HepG2 (cell line): ENCODE data around the gene RAPSN. TPM values are rescaled to one million over a fixed set of nuclear protein-coding genes. Genes with fewer than 3 reads are reported as not detected.
A peak's percentile ranks its signal among the peaks of the same experiment; 100 is the strongest.

Experiments
- FOXK2 ChIP-seq: fragments of 450-650 bp; IDR thresholded peaks from 2 replicates; pipeline ENCODE4 v1.6.1; 2016
- NKX3-1 ChIP-seq: sonication (generic); formaldehyde crosslinking; IDR thresholded peaks from 2 replicates; pipeline ENCODE4 v1.5.0; 2020; ENCODE audit warnings: missing genetic modification reagents
- PAWR ChIP-seq: sonication (generic); formaldehyde crosslinking; IDR thresholded peaks from 2 replicates; pipeline ENCODE4 v1.4.0; 2020; ENCODE audit warnings: missing genetic modification reagents, mild to moderate bottlenecking, borderline replicate concordance
- RFX5 ChIP-seq: IDR thresholded peaks from 2 replicates; pipeline ENCODE4 v1.6.1; 2011; ENCODE audit warnings: low read depth, low read length, improper control_type of control experiment
- SPEN ChIP-seq: sonication (generic); formaldehyde crosslinking; IDR thresholded peaks from 2 replicates; pipeline ENCODE4 v1.5.1; 2020; ENCODE audit warnings: low read depth, mild to moderate bottlenecking, missing genetic modification reagents
- ZNF180 ChIP-seq: sonication (generic); formaldehyde crosslinking; IDR thresholded peaks from 2 replicates; pipeline ENCODE4 v1.4.0; 2020; ENCODE audit warnings: low read depth, missing genetic modification reagents, borderline replicate concordance
- ZNF264 ChIP-seq: sonication (generic); formaldehyde crosslinking; IDR thresholded peaks from 2 replicates; pipeline ENCODE4 v1.4.0; 2020; ENCODE audit warnings: missing genetic modification reagents
- ZNF383 ChIP-seq: sonication (generic); formaldehyde crosslinking; IDR thresholded peaks from 2 replicates; pipeline ENCODE4 v1.4.0; 2020; ENCODE audit warnings: missing genetic modification reagents, mild to moderate bottlenecking, borderline replicate concordance
- ZNF431 ChIP-seq: sonication (generic); formaldehyde crosslinking; IDR thresholded peaks from 2 replicates; pipeline ENCODE4 v1.9.0; 2022; ENCODE audit warnings: missing genetic modification reagents, low read depth, mild to moderate bottlenecking, borderline replicate concordance
- ZNF441 ChIP-seq: sonication (generic); formaldehyde crosslinking; IDR thresholded peaks from 2 replicates; pipeline ENCODE4 v1.7.0; 2021; ENCODE audit warnings: missing genetic modification reagents, borderline replicate concordance
- ZNF569 ChIP-seq: sonication (generic); formaldehyde crosslinking; IDR thresholded peaks from 2 replicates; pipeline ENCODE4 v1.5.0; 2020; ENCODE audit warnings: mild to moderate bottlenecking, missing genetic modification reagents, moderate library complexity, borderline replicate concordance
- ZNF616 ChIP-seq: sonication (generic); formaldehyde crosslinking; IDR thresholded peaks from 2 replicates; pipeline ENCODE4 v1.5.0; 2020; ENCODE audit warnings: low read depth, mild to moderate bottlenecking, missing genetic modification reagents
- ZNF660 ChIP-seq: sonication (generic); formaldehyde crosslinking; IDR thresholded peaks from 2 replicates; pipeline ENCODE4 v1.5.1; 2020; ENCODE audit warnings: mild to moderate bottlenecking, low read depth, missing genetic modification reagents, borderline replicate concordance
- polyA plus RNA-seq, 8 experiments: library from polyadenylated mRNA; depleted of rRNA in 3 of 8; stranded (reverse) in 7 of 8; unstranded in 1 of 8; fragments of >200 nt; fragmentation: Illumina TruSeq in 4 of 8; extraction: Trizol in 4 of 8; gene quantifications; 2 replicates each; pipeline versions ENCODE4 v1.2.1 to v1.2.3, GENCODE V29; 2011 to 2016; ENCODE audit warnings: low read depth in 4 of 8, missing spikeins in 1 of 8, mixed read lengths in 1 of 8; ENCODE audit not compliant: insufficient read depth in 1 of 8
- total RNA-seq, 5 experiments: library from RNA; depleted of rRNA; stranded (reverse); fragments of >200 nt; fragmentation: Illumina TruSeq; extraction: Trizol; gene quantifications; 2 replicates each; pipeline ENCODE4 v1.2.3, GENCODE V29; 2016; ENCODE audit warnings: low read depth in 1 of 5
- TF ChIP-seq, protein P1 (sequence below): sonication (generic); formaldehyde crosslinking; IDR thresholded peaks from 2 replicates; pipeline ENCODE4 v1.5.0; 2020; ENCODE audit warnings: mild to moderate bottlenecking, missing genetic modification reagents
- TF ChIP-seq, protein P2 (sequence below): sonication (generic); formaldehyde crosslinking; IDR thresholded peaks from 2 replicates; pipeline ENCODE4 v1.4.0; 2020; ENCODE audit warnings: missing genetic modification reagents, borderline replicate concordance
- TF ChIP-seq, protein P3 (sequence below): IDR thresholded peaks from 2 replicates; pipeline ENCODE4 v1.6.1; 2016; ENCODE audit warnings: low read depth, control low read depth
- TF ChIP-seq, protein P4 (sequence below): sonication (generic); formaldehyde crosslinking; IDR thresholded peaks from 2 replicates; pipeline ENCODE4 v1.4.0; 2020; ENCODE audit warnings: low read depth, mild to moderate bottlenecking, missing genetic modification reagents

RAPSN gene
- total and polyA plus RNA-seq, 2 of the 13 experiments (the other 11 are each of a cell fraction or from before 2014, with no cell fraction given) = 0.15 to 1.2 TPM

DNA sequence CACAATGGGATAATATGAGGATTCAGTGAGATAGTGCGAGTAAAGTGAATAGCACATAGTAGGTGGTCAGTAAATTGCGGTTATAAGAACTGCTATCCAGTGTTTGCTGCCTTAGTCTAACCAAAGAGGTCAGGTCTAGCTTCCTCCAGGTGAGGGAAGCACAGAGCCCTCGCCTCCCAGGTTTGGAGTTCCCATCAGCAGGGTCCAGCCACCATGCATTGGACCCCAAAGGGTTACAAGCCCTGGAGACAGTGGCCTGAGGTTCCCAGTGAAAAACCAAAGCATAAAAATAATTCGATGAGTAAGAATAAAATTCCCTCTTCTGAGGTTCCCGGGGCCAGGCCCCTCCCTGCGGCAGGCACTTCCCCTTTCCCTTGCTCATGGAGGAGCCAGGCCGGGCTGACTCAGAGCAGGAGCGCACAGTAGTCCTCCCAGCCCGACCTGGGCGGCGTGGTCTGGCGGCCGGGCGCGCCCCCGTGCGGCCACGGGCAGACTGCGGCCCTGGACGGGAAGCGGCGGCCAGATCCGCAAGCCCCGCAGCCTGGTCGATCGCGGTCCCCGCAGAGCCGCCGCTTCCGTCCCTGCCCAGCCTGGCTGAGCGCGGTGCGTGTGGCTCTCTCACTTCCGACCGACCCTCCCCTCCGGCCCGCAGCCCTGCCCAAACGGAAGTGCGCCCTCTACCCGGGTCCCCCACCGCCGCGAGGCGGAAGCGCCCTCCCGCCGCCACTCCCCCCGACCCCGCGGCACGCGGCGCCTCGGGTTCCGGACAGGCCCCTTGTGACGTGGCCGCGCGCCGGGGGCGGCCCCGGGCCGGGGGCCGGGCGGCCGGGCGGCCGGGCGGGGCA, 41.0 kb downstream of the RAPSN start, which contains the start of gene SLC39A13 (continued):
- TF ChIP-seq, protein P1, sequence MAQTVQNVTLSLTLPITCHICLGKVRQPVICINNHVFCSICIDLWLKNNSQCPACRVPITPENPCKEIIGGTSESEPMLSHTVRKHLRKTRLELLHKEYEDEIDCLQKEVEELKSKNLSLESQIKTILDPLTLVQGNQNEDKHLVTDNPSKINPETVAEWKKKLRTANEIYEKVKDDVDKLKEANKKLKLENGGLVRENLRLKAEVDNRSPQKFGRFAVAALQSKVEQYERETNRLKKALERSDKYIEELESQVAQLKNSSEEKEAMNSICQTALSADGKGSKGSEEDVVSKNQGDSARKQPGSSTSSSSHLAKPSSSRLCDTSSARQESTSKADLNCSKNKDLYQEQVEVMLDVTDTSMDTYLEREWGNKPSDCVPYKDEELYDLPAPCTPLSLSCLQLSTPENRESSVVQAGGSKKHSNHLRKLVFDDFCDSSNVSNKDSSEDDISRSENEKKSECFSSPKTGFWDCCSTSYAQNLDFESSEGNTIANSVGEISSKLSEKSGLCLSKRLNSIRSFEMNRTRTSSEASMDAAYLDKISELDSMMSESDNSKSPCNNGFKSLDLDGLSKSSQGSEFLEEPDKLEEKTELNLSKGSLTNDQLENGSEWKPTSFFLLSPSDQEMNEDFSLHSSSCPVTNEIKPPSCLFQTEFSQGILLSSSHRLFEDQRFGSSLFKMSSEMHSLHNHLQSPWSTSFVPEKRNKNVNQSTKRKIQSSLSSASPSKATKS (CRISPR knock-in tag) = no peak; the same call in 1 of the 2 replicates
- TF ChIP-seq ZNF383 (CRISPR knock-in tag) = peak; percentile 74; the same call in 1 of the 2 replicates
- TF ChIP-seq ZNF660 (CRISPR knock-in tag) = no peak
- no peak; the same call in 1 of the 2 replicates for TF ChIP-seq ZNF441
- TF ChIP-seq FOXK2 = 0 out of 2 replicates have a peak, but pooled peaks have one; percentile 44
- no peak for TF ChIP-seq ZNF180 (CRISPR knock-in tag)
- TF ChIP-seq SPEN (CRISPR knock-in tag) = peak; percentile 75
- no peak; the same call in 1 of the 2 replicates for TF ChIP-seq NKX3-1 (CRISPR knock-in tag)
- TF ChIP-seq, protein P2, sequence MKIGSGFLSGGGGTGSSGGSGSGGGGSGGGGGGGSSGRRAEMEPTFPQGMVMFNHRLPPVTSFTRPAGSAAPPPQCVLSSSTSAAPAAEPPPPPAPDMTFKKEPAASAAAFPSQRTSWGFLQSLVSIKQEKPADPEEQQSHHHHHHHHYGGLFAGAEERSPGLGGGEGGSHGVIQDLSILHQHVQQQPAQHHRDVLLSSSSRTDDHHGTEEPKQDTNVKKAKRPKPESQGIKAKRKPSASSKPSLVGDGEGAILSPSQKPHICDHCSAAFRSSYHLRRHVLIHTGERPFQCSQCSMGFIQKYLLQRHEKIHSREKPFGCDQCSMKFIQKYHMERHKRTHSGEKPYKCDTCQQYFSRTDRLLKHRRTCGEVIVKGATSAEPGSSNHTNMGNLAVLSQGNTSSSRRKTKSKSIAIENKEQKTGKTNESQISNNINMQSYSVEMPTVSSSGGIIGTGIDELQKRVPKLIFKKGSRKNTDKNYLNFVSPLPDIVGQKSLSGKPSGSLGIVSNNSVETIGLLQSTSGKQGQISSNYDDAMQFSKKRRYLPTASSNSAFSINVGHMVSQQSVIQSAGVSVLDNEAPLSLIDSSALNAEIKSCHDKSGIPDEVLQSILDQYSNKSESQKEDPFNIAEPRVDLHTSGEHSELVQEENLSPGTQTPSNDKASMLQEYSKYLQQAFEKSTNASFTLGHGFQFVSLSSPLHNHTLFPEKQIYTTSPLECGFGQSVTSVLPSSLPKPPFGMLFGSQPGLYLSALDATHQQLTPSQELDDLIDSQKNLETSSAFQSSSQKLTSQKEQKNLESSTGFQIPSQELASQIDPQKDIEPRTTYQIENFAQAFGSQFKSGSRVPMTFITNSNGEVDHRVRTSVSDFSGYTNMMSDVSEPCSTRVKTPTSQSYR (CRISPR knock-in tag) = 0 out of 2 replicates have a peak, but pooled peaks have one; percentile 13
- TF ChIP-seq ZNF431 = peak; percentile 93
- no peak for TF ChIP-seq PAWR (CRISPR knock-in tag)
- peak; percentile 46; the same call in 1 of the 2 replicates for TF ChIP-seq ZNF264 (CRISPR knock-in tag)
- TF ChIP-seq, protein P3, sequence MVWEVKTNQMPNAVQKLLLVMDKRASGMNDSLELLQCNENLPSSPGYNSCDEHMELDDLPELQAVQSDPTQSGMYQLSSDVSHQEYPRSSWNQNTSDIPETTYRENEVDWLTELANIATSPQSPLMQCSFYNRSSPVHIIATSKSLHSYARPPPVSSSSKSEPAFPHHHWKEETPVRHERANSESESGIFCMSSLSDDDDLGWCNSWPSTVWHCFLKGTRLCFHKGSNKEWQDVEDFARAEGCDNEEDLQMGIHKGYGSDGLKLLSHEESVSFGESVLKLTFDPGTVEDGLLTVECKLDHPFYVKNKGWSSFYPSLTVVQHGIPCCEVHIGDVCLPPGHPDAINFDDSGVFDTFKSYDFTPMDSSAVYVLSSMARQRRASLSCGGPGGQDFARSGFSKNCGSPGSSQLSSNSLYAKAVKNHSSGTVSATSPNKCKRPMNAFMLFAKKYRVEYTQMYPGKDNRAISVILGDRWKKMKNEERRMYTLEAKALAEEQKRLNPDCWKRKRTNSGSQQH (CRISPR knock-in tag) = peak; percentile 53
- TF ChIP-seq ZNF569 (CRISPR knock-in tag) = peak; percentile 42; the same call in 1 of the 2 replicates
- 0 out of 2 replicates have a peak, but pooled peaks have one; percentile 34 for TF ChIP-seq RFX5
- TF ChIP-seq ZNF616 = 0 out of 2 replicates have a peak, but pooled peaks have one; percentile 54
- TF ChIP-seq, protein P4, sequence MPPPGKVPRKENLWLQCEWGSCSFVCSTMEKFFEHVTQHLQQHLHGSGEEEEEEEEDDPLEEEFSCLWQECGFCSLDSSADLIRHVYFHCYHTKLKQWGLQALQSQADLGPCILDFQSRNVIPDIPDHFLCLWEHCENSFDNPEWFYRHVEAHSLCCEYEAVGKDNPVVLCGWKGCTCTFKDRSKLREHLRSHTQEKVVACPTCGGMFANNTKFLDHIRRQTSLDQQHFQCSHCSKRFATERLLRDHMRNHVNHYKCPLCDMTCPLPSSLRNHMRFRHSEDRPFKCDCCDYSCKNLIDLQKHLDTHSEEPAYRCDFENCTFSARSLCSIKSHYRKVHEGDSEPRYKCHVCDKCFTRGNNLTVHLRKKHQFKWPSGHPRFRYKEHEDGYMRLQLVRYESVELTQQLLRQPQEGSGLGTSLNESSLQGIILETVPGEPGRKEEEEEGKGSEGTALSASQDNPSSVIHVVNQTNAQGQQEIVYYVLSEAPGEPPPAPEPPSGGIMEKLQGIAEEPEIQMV (CRISPR knock-in tag) = 0 out of 2 replicates have a peak, but pooled peaks have one; percentile 49
